SU-DHL-6 (cell line): ENCODE data around the gene ANKRD22.

Source experiments
- H2AFZ ChIP-seq: fragments of 200-600 bp; sonication (generic); 2 replicates; pipeline ENCODE4 v1.6.1; 2014; ENCODE audit warnings: low read depth, mild to moderate bottlenecking, moderate library complexity, mixed read lengths, antibody characterized with exemption, low read length; ENCODE audit not compliant: severe bottlenecking
- H3F3A ChIP-seq: fragments of 200-600 bp; shearing (Covaris generic); 2 replicates; pipeline ENCODE4 v1.6.0; 2016; ENCODE audit warnings: antibody characterized with exemption, mild to moderate bottlenecking; ENCODE audit not compliant: insufficient read depth
- H3K27ac ChIP-seq: fragments of 200-600 bp; sonication (generic); 2 replicates; pipeline ENCODE4 v1.5.1; 2016; ENCODE audit warnings: low read depth, mild to moderate bottlenecking, low read length, moderate library complexity, mixed read lengths
- H3K27me3 ChIP-seq: fragments of 200-600 bp; sonication (generic), shearing (Covaris generic); 2 replicates; pipeline ENCODE4 v1.6.0; 2014; ENCODE audit warnings: mild to moderate bottlenecking, low read length
- H3K36me3 ChIP-seq: fragments of 200-600 bp; sonication (generic); 2 replicates; pipeline ENCODE4 v1.6.1; 2014; ENCODE audit warnings: mild to moderate bottlenecking, low read length, mixed read lengths
- H3K4me2 ChIP-seq: fragments of 300-600, 200-600 bp; shearing (Covaris generic), sonication (generic); 2 replicates; pipeline ENCODE4 v1.6.0; 2014; ENCODE audit warnings: low read length, low read depth, mild to moderate bottlenecking; ENCODE audit not compliant: poor library complexity, severe bottlenecking
- H3K4me3 ChIP-seq: fragments of 200-600 bp; sonication (generic); 2 replicates; pipeline ENCODE4 v1.5.1; 2014; ENCODE audit warnings: antibody characterized with exemption, low read length, mild to moderate bottlenecking, mixed read lengths; ENCODE audit not compliant: insufficient read depth, poor library complexity, severe bottlenecking
- H3K79me2 ChIP-seq: fragments of 200-600 bp; sonication (generic); 2 replicates; pipeline ENCODE4 v1.6.1; 2014; ENCODE audit warnings: mild to moderate bottlenecking, low read length, moderate library complexity; ENCODE audit not compliant: insufficient read depth
- H3K9ac ChIP-seq: fragments of 200-600 bp; sonication (generic); 2 replicates; pipeline ENCODE4 v1.7.0; 2014; ENCODE audit warnings: mild to moderate bottlenecking, low read length
- H3K9me2 ChIP-seq: fragments of 200-600 bp; sonication (generic); replicated peaks from 2 replicates; pipeline ENCODE4 v1.6.1; 2014; ENCODE audit warnings: low read length; ENCODE audit not compliant: insufficient read depth
- H3K9me3 ChIP-seq: fragments of 200-600 bp; sonication (generic); 2 replicates; pipeline ENCODE4 v1.6.1; 2014; ENCODE audit warnings: low read length, mixed read lengths; ENCODE audit not compliant: insufficient read depth
- H4K20me1 ChIP-seq: fragments of 200-600 bp; sonication (generic); 2 replicates; pipeline ENCODE4 v1.6.1; 2014; ENCODE audit warnings: low read depth, mild to moderate bottlenecking, antibody characterized with exemption, low read length, moderate library complexity, mixed read lengths
- CTCF ChIP-seq: fragments of 200-600 bp; sonication (generic); IDR thresholded peaks from one replicate; pipeline ENCODE4 v1.5.1; 2017; ENCODE audit warnings: antibody characterized with exemption, mild to moderate bottlenecking, low read length, moderate library complexity; ENCODE audit not compliant: insufficient read depth, poor library complexity, severe bottlenecking
- EZH2phosphoT487 ChIP-seq: fragments of 200-600 bp; sonication (generic), shearing (Covaris generic); conservative IDR thresholded peaks from 2 replicates; pipeline ENCODE4 v1.6.1; 2018; ENCODE audit warnings: mild to moderate bottlenecking, antibody characterized with exemption, low read length, moderate library complexity, mixed read lengths

ANKRD22 gene

GRCh38 chr10:88851706-88852105 is at the start of gene ANKRD22:
TSS of gene ANKRD22 (minus strand) at chr10:88851844. CDS start at chr10:88851607, 237 bp downstream.
- Histone ChIP-seq H3K27ac (no peak within 1 kb of the TSS), H4K20me1 (no peaks in the 10 kb centered on the region), H3K9me2 (no peaks in the 10 kb centered on the region), H3K79me2 (no peaks in the 10 kb centered on the region), H3K36me3 (no peaks in the 10 kb centered on the region), H3K4me3 (no peak within 1 kb of the TSS), H3K4me2 (no peak within 1 kb of the TSS), H3K9ac (no peak within 1 kb of the TSS), H3K27me3 (no peaks in the 10 kb centered on the region), H2AFZ (no peak within 1 kb of the TSS), H3K9me3 (no peaks in the 10 kb centered on the region), H3F3A (no peaks in the 10 kb centered on the region)
- no peak for TF ChIP-seq CTCF

- Histone ChIP-seq H3K9me2 (no peaks in the 10 kb centered on the region), H3K4me3 (no peak overlapping the region), H3K27ac (no peak overlapping the region), H3K4me2 (no peak overlapping the region), H2AFZ (no peak overlapping the region), H3K79me2 (0 out of 2 replicates have a peak, but pooled peaks cover 6% of the 10 kb centered on the region), H3K36me3 (peaks cover 13% of the 10 kb centered on the region), H3F3A (no peaks in the 10 kb centered on the region), H4K20me1 (no peaks in the 10 kb centered on the region), H3K9me3 (no peaks in the 10 kb centered on the region), H3K9ac (no peak overlapping the region), H3K27me3 (no peaks in the 10 kb centered on the region)
- no peak for TF ChIP-seq CTCF
- no peak for TF ChIP-seq EZH2phosphoT487
These were observed 48.2 kb upstream of the ANKRD22 start for GRCh38 chr10:88899886-88900285.

GRCh38 chr10:88898727-88899126 is 47.1 kb upstream of the ANKRD22 start:
- Histone ChIP-seq H3K9me3 (no peaks in the 10 kb centered on the region), H3K79me2 (0 out of 2 replicates have a peak, but pooled peaks cover 6% of the 10 kb centered on the region), H3K4me2 (no peak overlapping the region), H3K9ac (no peak overlapping the region), H3K27ac (no peak overlapping the region), H3K9me2 (no peaks in the 10 kb centered on the region), H4K20me1 (no peaks in the 10 kb centered on the region), H3K4me3 (no peak overlapping the region), H3F3A (no peaks in the 10 kb centered on the region), H3K27me3 (no peaks in the 10 kb centered on the region), H3K36me3 (peaks cover 11% of the 10 kb centered on the region), H2AFZ (no peak overlapping the region)
- TF ChIP-seq CTCF = no peak
- no peak for TF ChIP-seq EZH2phosphoT487
